Lower lobe of right lung (tissue), 2 donors: ENCODE results near the gene TMED6. TPM values are rescaled to one million over a fixed set of nuclear protein-coding genes. Genes with fewer than 3 reads are reported as not detected.

ENCODE experiments used
- ATAC-seq, 2 donors: fragments of 200-7000 bp; cut with Tn5 transposase; one replicate each; pipeline ENCODE4 v1.9.1; 2020 to 2022; ENCODE audit warnings: mild to moderate bottlenecking in 2 of 2, moderate library complexity in 2 of 2
- DNase-seq: peaks from one replicate; pipeline ENCODE4 v3.0.0-alpha.2; 2020
- H3K27ac ChIP-seq: fragments of 200-600 bp; one replicate; pipeline ENCODE4 v1.8.0; 2022
- H3K27me3 ChIP-seq: fragments of 200-600 bp; one replicate; pipeline ENCODE4 v1.8.0; 2022; ENCODE audit warnings: low read depth
- H3K36me3 ChIP-seq: fragments of 200-600 bp; one replicate; pipeline ENCODE4 v1.8.0; 2022; ENCODE audit warnings: mild to moderate bottlenecking
- H3K4me1 ChIP-seq: fragments of 200-600 bp; one replicate; pipeline ENCODE4 v1.8.0; 2022
- H3K4me3 ChIP-seq: fragments of 200-600 bp; one replicate; pipeline ENCODE4 v1.8.0; 2022; ENCODE audit warnings: mild to moderate bottlenecking
- H3K9me3 ChIP-seq: fragments of 200-600 bp; one replicate; pipeline ENCODE4 v1.8.0; 2022
- CTCF ChIP-seq: fragments of 200-600 bp; IDR thresholded peaks from one replicate; pipeline ENCODE4 v1.8.0; 2022; ENCODE audit warnings: antibody characterized with exemption, mild to moderate bottlenecking
- intact Hi-C: fragments of 100-400 bp; cut with DNase I; formaldehyde crosslinking; loops from one replicate; pipeline ENCODE4 v1.11.0; 2022
- total RNA-seq: library from RNA; stranded (reverse); fragmentation: NEBNext Ultra II Directional; extraction: Animal tissue kit (Norgen Biotek cat#: 25700); gene quantifications from one replicate; pipeline ENCODE4 v1.2.1, GENCODE V29; 2021
- donor health status: DM: no; HTN: yes; CAD: no; lungs with severe emphysema.

The TMED6 gene
- total RNA-seq, 1 donor from 2014 or later, result 0.77 TPM

GRCh38 chr16:69313469-69313868 is 38.1 kb downstream of the TMED6 start:
- no peaks in the 10 kb centered on the region for H3K27me3 ChIP-seq
- intact Hi-C loops, result no loop called here
- H3K9me3 ChIP-seq, result no peaks in the 10 kb centered on the region
- no peak overlapping the region for H3K4me3 ChIP-seq
- peaks cover 23% of the 10 kb centered on the region for H3K4me1 ChIP-seq
- DNase-seq (no peak), ATAC-seq (no peak)
- TF ChIP-seq CTCF, result no peak
- peaks cover 46% of the 10 kb centered on the region for H3K36me3 ChIP-seq
- H3K27ac ChIP-seq, result no peak overlapping the region

- intact Hi-C loops, result no loop called here
- Histone ChIP-seq H3K4me3 (peak overlapping the region; percentile 87), H3K27me3 (no peaks in the 10 kb centered on the region), H3K36me3 (peaks cover 29% of the 10 kb centered on the region), H3K9me3 (no peaks in the 10 kb centered on the region), H3K27ac (peak overlapping the region; percentile 93), H3K4me1 (peaks cover 23% of the 10 kb centered on the region)
- DNase-seq, result peak; percentile 69
- ATAC-seq, result peak; percentile 68 to 77
- TF ChIP-seq CTCF, result no peak
Observed at GRCh38 chr16:69311533-69312387, 39.8 kb downstream of the TMED6 start.

- Histone ChIP-seq H3K4me3 (peak within 1 kb of the TSS; percentile 87), H3K27me3 (no peaks in the 10 kb centered on the region), H3K9me3 (no peaks in the 10 kb centered on the region), H3K27ac (peak within 1 kb of the TSS; percentile 93), H3K4me1 (peaks cover 23% of the 10 kb centered on the region), H3K36me3 (peaks cover 20% of the 10 kb centered on the region)
- DNase-seq (peak; percentile 97), ATAC-seq (peak; percentile 98 to 100)
- peak; percentile 89 for TF ChIP-seq CTCF
- intact Hi-C loops, result no loop called here
Observed at GRCh38 chr16:69310653-69311532, 40.7 kb downstream of the TMED6 start, which contains the start of gene VPS4A. Gene VPS4A (plus strand): TSS chr16:69311350. CDS start chr16:69311512, 162 bp downstream.

GRCh38 chr16:69309316-69309715 is 42.3 kb downstream of the TMED6 start:
- Histone ChIP-seq H3K4me1 (peaks cover 23% of the 10 kb centered on the region), H3K27ac (no peak overlapping the region), H3K4me3 (no peak overlapping the region), H3K27me3 (no peaks in the 10 kb centered on the region), H3K9me3 (no peaks in the 10 kb centered on the region), H3K36me3 (peaks cover 15% of the 10 kb centered on the region)
- DNase-seq (no peak), ATAC-seq (no peak)
- intact Hi-C loops, result no loop called here
- TF ChIP-seq CTCF, result no peak

GRCh38 chr16:69307856-69308255 is 43.7 kb downstream of the TMED6 start:
- H3K27ac ChIP-seq, result no peak overlapping the region
- no peak for TF ChIP-seq CTCF
- DNase-seq (no peak), ATAC-seq (no peak)
- H3K9me3 ChIP-seq, result no peaks in the 10 kb centered on the region
- intact Hi-C loops, result no loop called here
- H3K4me3 ChIP-seq, result no peak overlapping the region
- H3K27me3 ChIP-seq, result no peaks in the 10 kb centered on the region
- peaks cover 16% of the 10 kb centered on the region for H3K36me3 ChIP-seq
- H3K4me1 ChIP-seq, result peaks cover 16% of the 10 kb centered on the region
